PFSK-1 (cell line): ENCODE data around the gene LRRC4C.

Source experiments
- FOXP2 ChIP-seq: optimal IDR thresholded peaks from 2 replicates; pipeline ENCODE3; 2011; ENCODE audit warnings: borderline replicate concordance, control low read depth, inconsistent platforms; ENCODE audit not compliant: insufficient read depth; ENCODE audit errors: extremely low read length, extremely low read depth
- POLR2AphosphoS5 ChIP-seq: IDR thresholded peaks from 2 replicates; pipeline ENCODE4 v1.6.1; 2012; ENCODE audit warnings: low read depth, mild to moderate bottlenecking, control low read depth, low read length, moderate library complexity
- REST ChIP-seq, 2 experiments: IDR thresholded peaks; 2 replicates each; pipeline versions ENCODE4 v1.6.1 to v1.8.0; 2011 to 2012; ENCODE audit warnings: low read depth in 2 of 2, low read length in 2 of 2, control low read depth in 1 of 2, inconsistent platforms in 1 of 2, mild to moderate bottlenecking in 1 of 2, moderate library complexity in 1 of 2; ENCODE audit not compliant: insufficient read depth in 1 of 2
- SIN3A ChIP-seq: IDR thresholded peaks from 2 replicates; pipeline ENCODE4 v1.6.1; 2012; ENCODE audit warnings: mild to moderate bottlenecking, low read length, moderate library complexity, borderline replicate concordance; ENCODE audit not compliant: insufficient read depth
- TAF1 ChIP-seq: IDR thresholded peaks from 2 replicates; pipeline ENCODE4 v1.6.1; 2012; ENCODE audit warnings: low read length, control low read depth, borderline replicate concordance; ENCODE audit not compliant: insufficient read depth

The LRRC4C gene

GRCh38 chr11:40190294-40190693 is 1269.2 kb downstream of the LRRC4C start:
- TF ChIP-seq TAF1, result no peak
- TF ChIP-seq POLR2AphosphoS5, result no peak
- TF ChIP-seq REST (IDR thresholded peaks at IDR 0.05; ENCODE audit: insufficient read depth in 1 of 2, low read depth in 2 of 2, low read length in 2 of 2), result no peak
- TF ChIP-seq FOXP2, result no peak
- TF ChIP-seq SIN3A, result no peak

GRCh38 chr11:40188848-40189247 is 1270.6 kb downstream of the LRRC4C start:
- no peak for TF ChIP-seq TAF1

- TF ChIP-seq REST (IDR thresholded peaks at IDR 0.05; ENCODE audit: insufficient read depth in 1 of 2, low read depth in 2 of 2, low read length in 2 of 2), result no peak
- TF ChIP-seq FOXP2, result no peak
- no peak for TF ChIP-seq POLR2AphosphoS5
- no peak for TF ChIP-seq TAF1
- TF ChIP-seq SIN3A, result no peak
Observed at GRCh38 chr11:40187295-40187694, 1272.2 kb downstream of the LRRC4C start.

GRCh38 chr11:40186437-40187263 is 1272.8 kb downstream of the LRRC4C start:
- TF ChIP-seq TAF1 (no peak), REST (IDR thresholded peaks at IDR 0.05; ENCODE audit: insufficient read depth in 1 of 2, low read depth in 2 of 2, low read length in 2 of 2) (no peak), SIN3A (no peak), POLR2AphosphoS5 (no peak), FOXP2 (no peak)

GRCh38 chr11:40185793-40186192 is 1273.7 kb downstream of the LRRC4C start:
- TF ChIP-seq SIN3A (no peak), POLR2AphosphoS5 (no peak), REST (IDR thresholded peaks at IDR 0.05; ENCODE audit: insufficient read depth in 1 of 2, low read depth in 2 of 2, low read length in 2 of 2) (no peak), FOXP2 (no peak), TAF1 (no peak)
